Pancreas (tissue), 10 donors: ENCODE results near the gene DGKZ. TPM values are rescaled to one million over a fixed set of nuclear protein-coding genes. Genes with fewer than 3 reads are reported as not detected.

Source experiments
- ATAC-seq, 4 donors: fragments of 200-7000 bp; cut with Tn5 transposase; one replicate each; pipeline versions ENCODE4 v1.8.0 to v1.9.1; 2020; ENCODE audit warnings: mild to moderate bottlenecking in 4 of 4, moderate library complexity in 4 of 4
- DNase-seq, 6 donors: peaks; one replicate each; pipeline ENCODE4 v3.0.0-alpha.2; 2020
- FAIRE-seq: peaks from 2 replicates; lab custom pipeline; 2012; peaks lifted over from hg19 to GRCh38; lab: Jason Lieb, UNC
- H3K27ac ChIP-seq, 4 donors: fragments of 200-600 bp; sonication (generic); 1 replicate in 3 of 4; 2 replicates in 1 of 4; pipeline versions ENCODE4 v1.5.0 to v1.8.0; 2020
- H3K27me3 ChIP-seq, 4 donors: fragments of 200-600 bp; one replicate each; pipeline ENCODE4 v1.8.0; 2021
- H3K36me3 ChIP-seq, 3 donors: fragments of 200-600 bp; sonication (generic) in 1 of 3; one replicate each; pipeline versions ENCODE4 v1.5.0 to v1.8.0; 2020 to 2021
- H3K4me1 ChIP-seq, 3 donors: fragments of 200-600 bp; one replicate each; pipeline ENCODE4 v1.8.0; 2021
- H3K4me3 ChIP-seq, 4 donors: fragments of 200-600 bp; sonication (generic) in 2 of 4; one replicate each; pipeline versions ENCODE4 v1.5.0 to v1.8.0; 2020 to 2021
- H3K9me3 ChIP-seq, 4 donors: fragments of 200-600 bp; one replicate each; pipeline ENCODE4 v1.8.0; 2021
- WGBS, 2 donors: extraction: QIAGEN DNeasy Blood & Tissue Kit; methylation state at CpG; one replicate each; pipeline ENCODE4 v1.1.7; 2013; 5-methylcytosine and 5-hydroxymethylcytosine counted together
- intact Hi-C, 3 donors: fragments of 100-400 bp; cut with DNase I; formaldehyde crosslinking; loops; one replicate each; pipeline versions ENCODE4 v1.11.1 to v1.14.2; 2022
- polyA plus RNA-seq, 2 donors: library from polyadenylated mRNA; stranded (reverse); fragments of 200-250 nt; gene quantifications; one replicate each; pipeline ENCODE4 v1.2.3, GENCODE V29; 2013
- total RNA-seq, 6 donors: library from RNA; stranded (reverse); fragmentation: NEBNext Ultra II Directional in 4 of 6; extraction: Animal tissue kit (Norgen Biotek cat#: 25700) in 4 of 6; gene quantifications; one replicate each; pipeline versions ENCODE4 v1.2.1 to v1.2.4, GENCODE V29; 2021 to 2023
- TF ChIP-seq, protein P1 (sequence below), 4 donors: fragments of 200-600 bp; sonication (generic) in 3 of 4; IDR thresholded peaks; one replicate each; pipeline versions ENCODE4 v1.5.0 to v1.8.0; 2021; ENCODE audit warnings: antibody characterized with exemption in 4 of 4
- donor health status: healthy with polysubstance abuse.
- donor health status: DM: no; HTN: no; CAD: no; lungs with moderate emphysema.
- donor health status: DM: no; HTN: no; CAD: no.
- donor health status: control.
- donor health status: control.
- donor health status: Bipolar disorder and iron deficiency.
- donor health status: DM: yes; HTN: yes; CAD: no.
- donor health status: DM: no; HTN: no; CAD: no.
- donor health status: DM: no; HTN: no; CAD: no.
- donor health status: DM: yes; HTN: yes; CAD: no.

The DGKZ gene
- total and polyA plus RNA-seq, 8 donors: 34.1 to 88.8 (median 40.3) TPM

DNA sequence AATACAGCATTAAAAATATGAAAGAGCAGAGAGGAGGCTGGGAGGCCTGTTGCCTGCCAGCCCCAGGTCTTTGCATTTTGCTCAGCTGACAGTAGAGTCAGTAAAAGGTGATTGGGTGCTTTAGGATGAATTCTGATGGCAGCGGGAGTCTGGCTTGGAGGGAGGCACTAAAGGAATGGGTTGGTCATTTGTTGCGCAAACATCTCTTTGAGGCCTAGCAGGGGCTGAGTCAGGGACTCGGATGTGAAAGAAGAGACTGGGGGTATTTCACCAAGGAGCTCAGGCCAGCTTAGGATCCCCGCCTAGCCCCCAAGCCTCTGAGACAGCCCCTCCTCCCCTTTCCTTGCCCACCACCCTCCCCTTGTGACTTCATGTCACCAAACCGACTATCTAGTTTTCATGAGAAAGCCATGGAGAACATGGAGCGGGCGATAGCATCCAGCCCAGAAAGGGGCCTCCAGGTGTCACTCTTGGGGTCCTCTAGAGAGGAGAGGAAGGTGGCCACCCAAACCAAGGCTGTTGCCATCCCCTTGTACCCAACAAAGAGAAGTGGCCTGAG is 9.7 kb downstream of the DGKZ start:
- WGBS, 2 donors: 81 to 84% methylated on average over 7 of the region's 7 CpGs
- FAIRE-seq: no peak
- TF ChIP-seq, protein P1, sequence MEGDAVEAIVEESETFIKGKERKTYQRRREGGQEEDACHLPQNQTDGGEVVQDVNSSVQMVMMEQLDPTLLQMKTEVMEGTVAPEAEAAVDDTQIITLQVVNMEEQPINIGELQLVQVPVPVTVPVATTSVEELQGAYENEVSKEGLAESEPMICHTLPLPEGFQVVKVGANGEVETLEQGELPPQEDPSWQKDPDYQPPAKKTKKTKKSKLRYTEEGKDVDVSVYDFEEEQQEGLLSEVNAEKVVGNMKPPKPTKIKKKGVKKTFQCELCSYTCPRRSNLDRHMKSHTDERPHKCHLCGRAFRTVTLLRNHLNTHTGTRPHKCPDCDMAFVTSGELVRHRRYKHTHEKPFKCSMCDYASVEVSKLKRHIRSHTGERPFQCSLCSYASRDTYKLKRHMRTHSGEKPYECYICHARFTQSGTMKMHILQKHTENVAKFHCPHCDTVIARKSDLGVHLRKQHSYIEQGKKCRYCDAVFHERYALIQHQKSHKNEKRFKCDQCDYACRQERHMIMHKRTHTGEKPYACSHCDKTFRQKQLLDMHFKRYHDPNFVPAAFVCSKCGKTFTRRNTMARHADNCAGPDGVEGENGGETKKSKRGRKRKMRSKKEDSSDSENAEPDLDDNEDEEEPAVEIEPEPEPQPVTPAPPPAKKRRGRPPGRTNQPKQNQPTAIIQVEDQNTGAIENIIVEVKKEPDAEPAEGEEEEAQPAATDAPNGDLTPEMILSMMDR (IDR thresholded peaks at IDR 0.05): no peak
- peaks cover 6 to 35% (median 14%) of the 10 kb centered on the region in 3 donors for H3K4me1 ChIP-seq
- no peaks in the 10 kb centered on the region for H3K9me3 ChIP-seq
- ATAC-seq: no peak
- H3K27me3 ChIP-seq: no peaks in the 10 kb centered on the region
- H3K36me3 ChIP-seq: no peaks in the 10 kb centered on the region
- DNase-seq: no peak
- H3K27ac ChIP-seq: peak overlapping the region; percentile 53 to 68 (median 61)
- intact Hi-C loops: no loop called here
- peak overlapping the region in 1 of 4 donors; percentile 1 for H3K4me3 ChIP-seq

DNA sequence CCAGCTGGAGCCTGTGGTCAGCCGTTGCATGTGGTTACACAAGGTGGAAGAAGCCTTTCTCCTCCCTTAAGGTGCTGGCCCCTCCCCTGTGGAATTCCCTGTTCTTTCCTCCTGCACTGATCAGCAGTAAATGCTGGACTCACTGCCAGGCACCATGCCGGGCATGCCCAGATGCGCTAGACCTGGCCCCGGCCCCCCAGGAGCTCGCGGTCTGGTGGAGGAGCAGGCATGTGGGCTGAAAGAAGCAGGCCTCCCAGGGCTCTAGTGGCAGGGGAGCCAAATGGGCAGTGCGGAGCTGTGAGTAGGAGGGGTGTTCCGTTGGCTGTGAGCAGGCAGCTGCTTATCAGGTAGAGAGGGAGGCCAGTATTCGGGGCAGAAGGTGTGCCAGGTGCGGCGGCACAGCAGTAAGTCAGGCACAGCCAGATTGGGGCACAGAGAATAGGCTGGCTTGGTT is 10.2 kb downstream of the DGKZ start:
- Histone ChIP-seq H3K4me3 (peak overlapping the region in 1 of 4 donors; percentile 1), H3K27me3 (no peaks in the 10 kb centered on the region), H3K36me3 (no peaks in the 10 kb centered on the region), H3K9me3 (no peaks in the 10 kb centered on the region), H3K4me1 (peaks cover 6 to 40% (median 14%) of the 10 kb centered on the region in 3 donors), H3K27ac (peak overlapping the region; percentile 53 to 68 (median 61))
- intact Hi-C loops: no loop called here
- 13 to 21% methylated on average over 11 of the region's 11 CpGs for WGBS, 2 donors
- DNase-seq: peak; percentile 76 to 93 (median 84)
- no peak for FAIRE-seq
- ATAC-seq: peak; percentile 84 to 93 (median 92)
- TF ChIP-seq, protein P1 (IDR thresholded peaks at IDR 0.05): no peak

DNA sequence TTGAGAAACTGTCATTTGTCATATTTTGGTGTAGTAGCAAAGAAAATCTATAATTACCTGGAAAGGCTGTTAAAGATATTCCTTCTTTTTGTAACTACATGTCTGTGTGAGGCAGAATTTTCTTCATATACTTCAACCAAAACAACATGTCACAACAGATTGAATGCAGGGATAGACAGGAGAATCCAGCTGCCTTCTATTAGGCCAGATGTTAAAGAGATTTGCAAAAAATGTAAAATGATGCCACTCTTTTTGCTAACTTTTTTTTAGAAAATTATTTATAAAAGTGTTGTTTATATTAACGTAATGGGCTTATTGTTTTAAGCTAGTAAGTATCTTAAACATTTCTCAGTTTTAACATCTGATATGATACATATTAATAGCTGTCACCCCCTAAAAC is 12.7 kb downstream of the DGKZ start:
- Histone ChIP-seq H3K27ac (no peak overlapping the region), H3K27me3 (no peaks in the 10 kb centered on the region), H3K4me3 (no peak overlapping the region), H3K36me3 (no peaks in the 10 kb centered on the region), H3K4me1 (peaks cover 6 to 41% (median 14%) of the 10 kb centered on the region in 3 donors), H3K9me3 (no peaks in the 10 kb centered on the region)
- FAIRE-seq (no peak), DNase-seq (no peak), ATAC-seq (no peak)
- TF ChIP-seq, protein P1 (IDR thresholded peaks at IDR 0.05): no peak
- 77 to 80% methylated on average over 1 of the region's 1 CpG for WGBS, 2 donors
- intact Hi-C loops: no loop called here

DNA sequence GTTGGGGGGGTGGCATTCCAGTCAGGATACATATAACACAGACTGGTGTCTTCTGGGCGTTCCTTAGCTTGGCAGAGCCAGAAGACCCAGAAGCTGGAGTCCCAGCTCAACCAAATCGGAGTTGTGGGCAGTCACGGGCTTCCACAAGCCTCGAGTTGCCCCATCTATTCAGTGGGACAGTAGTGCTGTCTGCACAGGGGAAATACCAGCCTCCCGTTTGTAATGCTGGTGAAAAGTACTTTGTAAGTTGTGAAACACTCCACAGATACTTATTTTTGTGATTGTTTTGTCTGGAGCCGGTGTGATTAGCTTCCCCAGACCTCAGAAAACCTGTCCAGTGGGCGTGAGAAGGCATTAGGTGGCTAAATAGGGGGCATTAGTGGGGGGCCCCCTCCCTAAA is 13.6 kb downstream of the DGKZ start:
- intact Hi-C loops: no loop called here
- Histone ChIP-seq H3K9me3 (no peaks in the 10 kb centered on the region), H3K27ac (peak overlapping the region in 3 of 4 donors; percentile 33 to 80 (median 38)), H3K27me3 (no peaks in the 10 kb centered on the region), H3K4me1 (peaks cover 6 to 41% (median 14%) of the 10 kb centered on the region in 3 donors), H3K36me3 (no peaks in the 10 kb centered on the region), H3K4me3 (no peak overlapping the region)
- FAIRE-seq: no peak
- DNase-seq: peak in 1 of 6 donors; percentile 30
- 73 to 74% methylated on average over 7 of the region's 7 CpGs for WGBS, 2 donors
- TF ChIP-seq, protein P1 (IDR thresholded peaks at IDR 0.05): no peak
- ATAC-seq: no peak
